ENCODE measurements around the gene MIER2. TPM values are rescaled to one million over a fixed set of nuclear protein-coding genes. Genes with fewer than 3 reads are reported as not detected.
A peak's percentile ranks its signal among the peaks of the same experiment; 100 is the strongest.
"Not testable (repeated sequence)": the region's sequence is repeated elsewhere in the genome, so short reads cannot be mapped to it uniquely, and the experiment has no call there.

MIER2 gene, protein sequence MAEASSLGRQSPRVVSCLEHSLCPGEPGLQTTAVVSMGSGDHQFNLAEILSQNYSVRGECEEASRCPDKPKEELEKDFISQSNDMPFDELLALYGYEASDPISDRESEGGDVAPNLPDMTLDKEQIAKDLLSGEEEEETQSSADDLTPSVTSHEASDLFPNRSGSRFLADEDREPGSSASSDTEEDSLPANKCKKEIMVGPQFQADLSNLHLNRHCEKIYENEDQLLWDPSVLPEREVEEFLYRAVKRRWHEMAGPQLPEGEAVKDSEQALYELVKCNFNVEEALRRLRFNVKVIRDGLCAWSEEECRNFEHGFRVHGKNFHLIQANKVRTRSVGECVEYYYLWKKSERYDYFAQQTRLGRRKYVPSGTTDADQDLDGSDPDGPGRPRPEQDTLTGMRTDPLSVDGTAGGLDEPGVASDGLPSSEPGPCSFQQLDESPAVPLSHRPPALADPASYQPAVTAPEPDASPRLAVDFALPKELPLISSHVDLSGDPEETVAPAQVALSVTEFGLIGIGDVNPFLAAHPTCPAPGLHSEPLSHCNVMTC
- total RNA-seq, result 10 to 100 TPM; 25.7 to 30.2 (median 28.7) TPM

DNA sequence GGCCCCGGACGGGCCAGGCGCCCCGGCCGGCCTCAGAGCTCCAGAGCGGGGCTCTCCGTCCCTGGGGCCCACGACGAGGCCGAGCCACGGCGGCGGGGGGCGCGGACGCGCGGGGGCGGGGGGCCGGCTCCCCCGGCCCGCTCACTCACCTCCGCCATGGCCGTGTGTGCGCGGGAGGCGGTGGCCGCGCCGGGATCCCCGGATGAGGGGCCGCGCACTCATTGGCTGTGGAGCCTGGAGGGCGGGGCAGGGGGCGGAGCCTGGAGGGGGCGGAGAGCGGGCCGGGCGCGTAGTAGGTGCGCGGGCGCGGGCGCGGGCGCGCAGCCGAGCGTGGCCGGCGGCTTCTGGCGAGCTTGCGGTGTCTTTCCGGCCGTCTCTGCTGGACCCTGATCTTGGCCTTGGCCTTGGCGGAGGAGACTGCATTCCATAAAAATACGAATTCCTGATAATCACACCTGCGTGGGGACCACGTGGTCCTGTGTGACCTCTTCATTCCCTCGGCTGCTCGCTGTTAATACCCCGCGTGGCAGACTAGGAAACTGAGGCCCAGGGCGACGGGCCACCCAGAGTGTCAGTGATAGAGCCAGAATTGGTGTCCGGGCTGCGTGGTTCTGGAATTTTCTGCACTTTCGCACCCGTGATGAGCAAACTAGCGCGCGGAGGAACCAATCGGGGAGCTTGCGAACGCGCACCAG lies at the start of gene MIER2:
Gene MIER2 (minus strand): TSS at position 172 of the 695 bp plus-strand sequence. CDS start 14 bp downstream, at position 158.
- peak within 1 kb of the TSS; percentile 83 for H3K4me3 Mint-ChIP-seq
- DNase-seq (peak; percentile 92), ATAC-seq (peak; percentile 93 to 96)
- no peaks in the 10 kb centered on the region for H3K9me3 Mint-ChIP-seq
- peaks cover 4% of the 10 kb centered on the region for H3K27me3 Mint-ChIP-seq (ENCODE audit: low read depth)
- peaks cover 47% of the 10 kb centered on the region for H3K4me1 Mint-ChIP-seq (ENCODE audit: low read depth)
- H3K36me3 Mint-ChIP-seq (ENCODE audit: insufficient read depth), result peaks cover 2% of the 10 kb centered on the region

DNA sequence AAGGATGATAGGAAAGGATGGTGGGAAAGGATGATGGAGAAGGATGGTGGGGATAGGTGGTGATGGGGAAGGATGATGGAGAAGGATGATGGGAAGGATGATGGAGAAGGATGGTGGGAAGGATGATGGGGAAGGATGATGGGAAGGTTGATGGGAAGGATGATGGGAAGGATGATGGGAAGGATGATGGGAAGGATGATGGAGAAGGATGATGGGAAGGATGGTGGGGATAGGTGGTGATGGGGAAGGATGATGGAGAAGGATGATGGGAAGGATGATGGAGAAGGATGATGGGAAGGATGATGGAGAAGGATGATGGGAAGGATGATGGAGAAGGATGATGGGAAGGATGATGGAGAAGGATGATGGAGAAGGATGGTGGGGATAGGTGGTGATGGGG lies 49.0 kb upstream of the MIER2 start:
- not testable (repeated sequence) for H3K4me3 Mint-ChIP-seq; ATAC-seq; H3K4me1 Mint-ChIP-seq (ENCODE audit: low read depth); H3K27me3 Mint-ChIP-seq (ENCODE audit: low read depth); DNase-seq; H3K36me3 Mint-ChIP-seq (ENCODE audit: insufficient read depth); H3K9me3 Mint-ChIP-seq

DNA sequence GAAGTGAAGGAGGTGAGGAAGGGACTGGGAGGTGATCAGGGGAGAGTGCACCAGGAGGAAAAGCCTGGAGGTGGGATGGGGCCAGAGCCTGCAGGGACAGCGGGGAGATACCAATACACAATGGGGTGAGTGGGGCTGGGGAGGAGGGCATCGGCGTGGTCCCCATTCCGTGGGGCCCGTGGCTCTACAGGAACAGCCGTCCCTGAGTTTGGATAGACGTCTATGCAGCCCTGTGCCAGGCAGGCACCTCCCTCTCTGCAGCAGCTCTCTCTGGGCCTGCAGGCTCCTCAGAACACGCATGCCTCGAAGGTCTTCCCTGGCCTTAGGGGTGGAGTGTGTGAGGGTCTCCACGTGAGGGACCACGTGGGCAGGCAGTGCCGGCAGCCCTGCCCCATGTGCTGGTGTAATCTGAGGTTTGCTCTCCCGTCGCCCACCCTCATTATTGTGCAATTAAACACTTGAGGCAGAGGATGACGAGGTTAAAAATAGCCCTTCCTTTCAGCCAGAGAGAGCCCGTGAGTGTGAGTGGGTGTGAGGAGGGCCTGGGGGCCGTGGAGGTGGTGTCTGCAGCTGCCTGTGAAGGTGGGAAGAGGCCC lies 47.9 kb upstream of the MIER2 start:
- DNase-seq, result no peak
- Mint-ChIP-seq H3K9me3 (peaks cover 9% of the 10 kb centered on the region), H3K27me3 (ENCODE audit: low read depth) (peaks cover 9% of the 10 kb centered on the region)

DNA sequence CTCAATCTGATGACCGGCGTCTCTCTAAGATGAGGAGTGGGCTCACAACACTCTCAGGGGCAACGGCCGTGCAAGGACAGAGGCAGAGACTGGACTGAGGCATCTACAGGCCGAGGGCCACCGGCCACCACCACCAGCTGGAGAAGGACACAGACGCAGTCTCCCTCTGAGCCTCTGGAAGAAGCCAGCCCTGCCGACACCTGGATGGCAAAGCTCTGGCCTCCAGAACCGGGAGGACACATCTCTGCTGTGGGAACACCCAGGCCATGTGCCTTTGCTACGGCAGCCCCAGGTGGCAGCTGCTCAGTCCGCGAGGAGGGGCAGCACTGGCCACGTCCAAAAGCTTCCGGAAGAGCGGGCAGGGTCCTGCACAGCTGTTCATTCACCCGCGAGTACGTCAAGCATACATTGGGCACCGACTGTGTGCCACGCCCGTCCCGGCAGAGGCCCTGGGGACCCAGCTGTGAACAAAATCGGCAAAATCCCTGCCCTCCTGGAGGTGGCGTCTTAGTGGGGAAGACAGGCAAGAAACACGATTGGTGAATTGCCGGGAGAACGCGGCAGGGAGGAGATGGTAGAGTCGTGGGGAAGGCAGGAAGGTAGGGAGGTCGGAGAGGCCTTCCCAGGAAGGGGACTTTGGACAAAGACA lies 47.3 kb upstream of the MIER2 start:
- Mint-ChIP-seq H3K4me1 (ENCODE audit: low read depth) (no peaks in the 10 kb centered on the region), H3K27me3 (ENCODE audit: low read depth) (peaks cover 10% of the 10 kb centered on the region), H3K4me3 (no peak overlapping the region), H3K36me3 (ENCODE audit: insufficient read depth) (no peaks in the 10 kb centered on the region), H3K9me3 (peaks cover 9% of the 10 kb centered on the region)
- ATAC-seq (no peak), DNase-seq (no peak)

More for the DNA sequence above, 47.9 kb upstream of the MIER2 start:
- ATAC-seq, result no peak
- Mint-ChIP-seq H3K36me3 (ENCODE audit: insufficient read depth) (no peaks in the 10 kb centered on the region), H3K4me3 (no peak overlapping the region), H3K4me1 (ENCODE audit: low read depth) (no peaks in the 10 kb centered on the region)

DNA sequence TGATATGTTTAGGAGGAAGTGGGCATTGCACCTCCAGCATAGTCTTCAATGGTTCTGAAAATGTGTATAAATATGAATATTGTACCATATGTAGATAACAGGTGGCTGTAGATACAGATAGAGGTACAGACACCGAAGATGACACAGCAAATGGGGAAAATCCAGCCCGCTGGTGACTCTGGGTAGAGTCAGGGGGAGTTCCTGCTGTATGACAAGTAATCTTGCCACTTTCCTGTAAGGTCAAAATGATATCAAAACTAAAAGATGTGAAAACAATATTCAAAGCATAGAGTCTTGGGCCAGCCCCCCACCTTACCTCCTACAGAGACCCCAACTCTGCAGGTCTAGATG lies 46.6 kb upstream of the MIER2 start:
- peaks cover 16% of the 10 kb centered on the region for H3K27me3 Mint-ChIP-seq (ENCODE audit: low read depth)
- ATAC-seq (peak; percentile 34 to 35), DNase-seq (no peak)
- H3K4me1 Mint-ChIP-seq (ENCODE audit: low read depth), result no peaks in the 10 kb centered on the region
- peaks cover 9% of the 10 kb centered on the region for H3K9me3 Mint-ChIP-seq
- H3K36me3 Mint-ChIP-seq (ENCODE audit: insufficient read depth), result no peaks in the 10 kb centered on the region
- no peak overlapping the region for H3K4me3 Mint-ChIP-seq

DNA sequence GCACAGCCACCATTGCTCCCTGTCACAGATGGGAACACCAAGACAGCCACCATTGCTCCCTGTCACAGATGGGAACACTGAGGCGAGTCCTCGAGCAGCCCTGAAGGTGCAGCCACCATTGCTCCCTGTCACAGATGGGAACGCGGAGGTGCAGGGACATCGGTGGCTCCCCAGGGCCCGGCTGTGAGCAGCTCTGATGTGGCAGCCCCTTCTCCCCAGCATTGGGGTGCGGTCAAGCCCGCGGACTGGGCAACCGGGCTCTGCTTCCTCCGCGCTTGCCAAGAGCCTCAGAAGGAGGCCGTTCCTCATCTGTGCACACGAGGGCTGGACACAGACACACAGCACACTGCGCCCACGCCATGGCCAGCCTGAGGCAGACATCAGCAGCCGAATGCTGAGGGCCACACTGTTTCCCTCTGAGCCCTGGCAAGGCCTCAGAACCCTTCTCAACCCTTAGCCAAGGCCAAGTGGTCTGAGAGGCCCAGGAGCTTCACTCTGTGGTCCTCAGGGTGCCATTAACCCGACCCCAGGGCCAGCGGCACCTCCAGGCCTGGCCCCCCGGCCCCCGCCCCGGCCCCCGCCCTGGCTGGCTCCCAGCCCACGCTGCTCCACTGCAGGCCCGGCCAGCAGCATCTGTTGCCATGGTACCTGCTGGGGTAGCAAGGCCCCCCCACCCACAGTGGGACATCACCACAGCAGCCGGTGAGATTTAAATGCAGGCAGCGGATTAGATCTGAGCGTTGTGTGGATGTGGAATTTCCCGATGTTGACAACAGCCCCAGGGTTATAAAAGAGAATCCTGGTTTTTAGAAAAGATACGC lies 46.0 kb upstream of the MIER2 start:
- Mint-ChIP-seq H3K4me1 (ENCODE audit: low read depth) (no peaks in the 10 kb centered on the region), H3K9me3 (peaks cover 6% of the 10 kb centered on the region), H3K36me3 (ENCODE audit: insufficient read depth) (no peaks in the 10 kb centered on the region), H3K27me3 (ENCODE audit: low read depth) (peaks cover 21% of the 10 kb centered on the region), H3K4me3 (no peak overlapping the region)
- no peak for ATAC-seq
- DNase-seq, result no peak

DNA sequence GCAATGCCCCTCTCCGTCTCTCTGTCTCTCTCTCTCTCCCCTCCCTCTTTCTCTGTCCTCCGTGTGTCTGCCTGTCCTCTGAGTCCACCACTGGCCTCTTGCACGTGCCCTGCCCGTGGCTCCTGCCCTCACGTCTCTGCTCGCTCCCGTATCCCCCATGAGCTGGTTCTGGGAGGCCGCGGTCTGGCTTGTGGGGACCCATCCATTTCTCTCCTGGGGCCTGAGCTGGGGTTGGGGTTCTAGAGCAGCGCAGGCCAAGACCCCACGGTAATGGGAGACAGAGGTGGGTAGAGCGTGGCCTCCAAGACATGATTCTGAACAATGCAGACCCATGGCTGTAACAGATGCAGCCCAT lies 45.3 kb upstream of the MIER2 start:
- ATAC-seq, result no peak
- DNase-seq, result no peak
- no peaks in the 10 kb centered on the region for H3K4me1 Mint-ChIP-seq (ENCODE audit: low read depth)
- H3K27me3 Mint-ChIP-seq (ENCODE audit: low read depth), result peaks cover 26% of the 10 kb centered on the region
- no peaks in the 10 kb centered on the region for H3K36me3 Mint-ChIP-seq (ENCODE audit: insufficient read depth)
- peaks cover 4% of the 10 kb centered on the region for H3K9me3 Mint-ChIP-seq
- no peak overlapping the region for H3K4me3 Mint-ChIP-seq

DNA sequence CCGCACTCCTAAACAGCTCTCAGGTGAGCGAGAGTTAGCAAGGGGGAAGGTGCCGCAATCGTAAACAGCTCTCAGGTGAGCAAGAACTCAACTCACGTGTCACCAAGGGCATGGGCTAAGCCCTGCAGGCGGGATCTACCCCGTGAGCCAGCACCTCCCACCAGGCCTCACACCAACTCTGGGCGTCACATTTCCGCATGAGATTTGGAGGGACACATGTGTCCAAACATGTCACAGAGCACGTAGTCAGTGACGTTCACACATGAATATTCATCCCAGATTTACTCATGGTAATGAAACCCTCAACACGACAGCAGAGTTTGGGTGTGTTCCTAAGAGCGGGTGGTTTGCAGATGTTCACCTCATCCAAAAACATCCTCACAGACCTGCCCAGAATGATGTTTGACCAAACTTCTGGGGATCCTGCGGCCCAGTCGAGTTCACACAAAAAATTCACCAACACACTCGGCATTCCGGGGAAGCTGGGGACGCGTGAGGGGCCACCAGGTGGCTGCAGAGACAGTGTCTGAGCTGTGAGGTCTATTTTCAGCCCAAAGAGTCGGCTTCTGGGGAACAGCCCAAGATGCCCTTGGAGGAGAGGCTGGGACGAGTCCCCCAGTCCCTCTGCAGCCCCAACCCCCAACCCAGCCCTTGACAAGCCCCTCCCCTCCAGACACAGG lies 44.8 kb upstream of the MIER2 start:
- H3K4me3 Mint-ChIP-seq, result no peak overlapping the region

DNA sequence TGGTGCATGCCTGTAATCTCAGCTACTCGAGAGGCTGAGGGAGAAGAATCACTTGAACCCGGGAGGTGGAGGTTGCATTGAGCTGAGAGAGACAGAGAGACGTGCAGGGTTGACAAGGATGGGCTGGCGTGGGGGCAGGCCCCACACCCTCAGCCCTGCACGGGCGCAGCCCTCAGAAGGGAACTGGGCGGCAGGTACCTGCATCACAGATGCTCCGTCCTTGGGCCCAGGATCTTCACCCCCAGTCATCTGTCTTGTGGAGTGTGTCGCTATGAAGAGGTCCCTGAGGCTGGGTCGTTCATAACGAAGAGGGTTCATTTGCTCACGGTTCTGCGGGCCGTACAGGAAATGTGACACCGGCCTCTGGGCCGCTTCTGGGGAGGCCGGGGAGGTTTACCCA lies 44.1 kb upstream of the MIER2 start:
- no peak overlapping the region for H3K4me3 Mint-ChIP-seq
- peaks cover under 1% of the 10 kb centered on the region for H3K4me1 Mint-ChIP-seq (ENCODE audit: low read depth)
- no peak for DNase-seq
- no peak for ATAC-seq
- peaks cover 36% of the 10 kb centered on the region for H3K27me3 Mint-ChIP-seq (ENCODE audit: low read depth)
- peaks cover 4% of the 10 kb centered on the region for H3K9me3 Mint-ChIP-seq
- H3K36me3 Mint-ChIP-seq (ENCODE audit: insufficient read depth), result no peaks in the 10 kb centered on the region

More for the DNA sequence above, 44.8 kb upstream of the MIER2 start:
- no peak for ATAC-seq
- DNase-seq, result no peak
- Mint-ChIP-seq H3K27me3 (ENCODE audit: low read depth) (peaks cover 30% of the 10 kb centered on the region), H3K36me3 (ENCODE audit: insufficient read depth) (no peaks in the 10 kb centered on the region), H3K4me1 (ENCODE audit: low read depth) (no peaks in the 10 kb centered on the region), H3K9me3 (peaks cover 4% of the 10 kb centered on the region)

DNA sequence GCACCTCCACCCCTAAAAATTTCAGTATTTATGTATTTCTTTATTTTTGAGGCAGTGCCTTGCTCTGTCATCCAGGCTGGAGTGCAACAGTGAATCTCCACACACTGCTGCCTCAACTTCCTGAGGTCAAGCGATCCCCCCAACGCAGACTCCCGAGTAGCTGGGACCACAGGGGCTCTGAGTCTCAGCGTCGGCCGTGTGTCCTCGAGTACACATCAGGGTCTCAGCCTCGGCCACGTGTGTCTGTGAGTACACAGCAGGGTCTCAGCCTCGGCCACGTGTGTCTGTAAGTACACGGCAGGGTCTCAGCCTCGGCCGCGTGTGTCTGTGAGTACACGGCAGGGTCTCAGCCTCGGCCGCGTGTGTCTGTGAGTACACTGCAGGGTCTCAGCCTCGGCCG lies 43.2 kb upstream of the MIER2 start:
- Mint-ChIP-seq H3K9me3 (peaks cover under 1% of the 10 kb centered on the region), H3K36me3 (ENCODE audit: insufficient read depth) (no peaks in the 10 kb centered on the region), H3K27me3 (ENCODE audit: low read depth) (peaks cover 40% of the 10 kb centered on the region), H3K4me1 (ENCODE audit: low read depth) (peaks cover 9% of the 10 kb centered on the region), H3K4me3 (no peak overlapping the region)
- ATAC-seq (no peak), DNase-seq (no peak)

DNA sequence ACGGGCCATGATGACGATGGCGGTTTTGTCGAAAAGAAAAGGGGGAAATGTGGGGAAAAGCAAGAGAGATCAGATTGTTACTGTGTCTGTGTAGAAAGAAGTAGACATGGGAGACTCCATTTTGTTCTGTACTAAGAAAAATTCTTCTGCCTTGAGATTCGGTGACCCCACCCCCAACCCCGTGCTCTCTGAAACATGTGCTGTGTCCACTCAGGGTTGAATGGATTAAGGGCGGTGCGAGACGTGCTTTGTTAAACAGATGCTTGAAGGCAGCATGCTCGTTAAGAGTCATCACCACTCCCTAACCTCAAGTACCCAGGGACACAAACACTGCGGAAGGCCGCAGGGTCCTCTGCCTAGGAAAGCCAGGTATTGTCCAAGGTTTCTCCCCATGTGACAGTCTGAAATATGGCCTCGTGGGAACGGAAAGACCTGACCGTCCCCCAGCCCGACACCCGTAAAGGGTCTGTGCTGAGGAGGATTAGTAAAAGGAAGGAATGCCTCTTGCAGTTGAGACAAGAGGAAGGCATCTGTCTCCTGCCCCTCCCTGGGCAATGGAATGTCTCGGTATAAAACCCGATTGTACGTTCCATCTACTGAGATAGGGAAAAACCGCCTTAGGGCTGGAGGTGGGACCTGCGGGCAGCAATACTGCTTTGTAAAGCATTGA lies 42.2 kb upstream of the MIER2 start:
- peaks cover 42% of the 10 kb centered on the region for H3K27me3 Mint-ChIP-seq (ENCODE audit: low read depth)
- H3K36me3 Mint-ChIP-seq (ENCODE audit: insufficient read depth); H3K4me3 Mint-ChIP-seq; DNase-seq; H3K9me3 Mint-ChIP-seq; ATAC-seq: not testable (repeated sequence)
- peaks cover 14% of the 10 kb centered on the region for H3K4me1 Mint-ChIP-seq (ENCODE audit: low read depth)

DNA sequence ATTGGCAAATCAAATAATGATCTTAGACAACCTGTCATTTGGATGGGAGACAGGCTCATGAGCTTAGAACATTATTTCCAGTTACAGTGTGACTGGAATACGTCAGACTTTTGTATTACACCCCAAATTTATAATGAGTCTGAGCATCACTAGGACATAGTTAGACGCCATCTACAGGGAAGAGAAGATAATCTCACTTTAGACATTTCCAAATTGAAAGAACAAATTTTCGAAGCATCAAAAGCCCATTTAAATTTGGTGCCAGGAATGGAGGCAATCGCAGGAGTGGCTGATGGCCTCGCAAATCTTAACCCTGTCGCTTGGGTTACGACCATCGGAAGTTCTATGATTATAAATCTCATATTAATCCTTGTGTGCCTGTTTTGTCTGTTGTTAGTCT lies 41.6 kb upstream of the MIER2 start:
- not testable (repeated sequence) for H3K36me3 Mint-ChIP-seq (ENCODE audit: insufficient read depth); H3K9me3 Mint-ChIP-seq; DNase-seq; H3K4me3 Mint-ChIP-seq; ATAC-seq
- H3K27me3 Mint-ChIP-seq (ENCODE audit: low read depth), result peaks cover 42% of the 10 kb centered on the region
- peaks cover 14% of the 10 kb centered on the region for H3K4me1 Mint-ChIP-seq (ENCODE audit: low read depth)

DNA sequence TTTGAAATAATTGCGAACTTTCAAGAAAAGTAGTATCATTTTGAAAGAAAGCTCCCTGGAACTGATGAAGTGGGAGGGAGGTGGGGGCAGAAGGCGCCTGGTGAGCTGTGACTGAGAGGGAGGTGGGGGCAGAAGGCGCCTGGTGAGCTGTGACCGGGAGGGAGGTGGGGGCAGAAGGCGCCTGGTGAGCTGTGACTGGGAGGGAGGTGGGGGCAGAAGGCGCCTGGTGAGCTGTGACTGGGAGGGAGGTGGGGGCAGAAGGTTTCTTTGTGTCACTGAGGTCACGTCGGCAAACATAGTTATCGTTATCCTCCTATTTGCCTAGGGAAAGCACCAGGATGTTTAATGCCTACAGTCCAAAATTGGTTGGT lies 40.2 kb upstream of the MIER2 start:
- peaks cover 46% of the 10 kb centered on the region for H3K27me3 Mint-ChIP-seq (ENCODE audit: low read depth)
- H3K9me3 Mint-ChIP-seq, result peaks cover 4% of the 10 kb centered on the region
- H3K4me3 Mint-ChIP-seq, result no peak overlapping the region
- ATAC-seq (no peak), DNase-seq (no peak)
- peaks cover 14% of the 10 kb centered on the region for H3K4me1 Mint-ChIP-seq (ENCODE audit: low read depth)
- H3K36me3 Mint-ChIP-seq (ENCODE audit: insufficient read depth), result peaks cover 1% of the 10 kb centered on the region

Data from activated T-cell treated with anti-CD3 and anti-CD28 coated beads, Interleukin-2, amount 50 U/mL, for 4 hours (primary cell).